ENCODE measurements around the gene BEAN1.

BEAN1 gene

GRCh38 chr16:66418165-66418962, 8.7 kb upstream of the BEAN1 start:
- H3K4me3 ChIP-seq (ENCODE audit: low read depth in 1 of 5, low read length in 5 of 5) = no peak overlapping the region
- peaks cover 0 to 2% (median 0%) of the 10 kb centered on the region in 5 donors for H3K9me3 ChIP-seq (ENCODE audit: control insufficient read depth in 5 of 5, low read length in 5 of 5)
- no peak overlapping the region for H3K9ac ChIP-seq (ENCODE audit: low read length in 5 of 5)
- H3K36me3 ChIP-seq (ENCODE audit: control insufficient read depth in 5 of 5, insufficient read depth in 5 of 5, low read length in 5 of 5) = no peaks in the 10 kb centered on the region
- peaks cover 0 to 7% (median 0%) of the 10 kb centered on the region in 5 donors for H3K4me1 ChIP-seq (ENCODE audit: control insufficient read depth in 5 of 5, insufficient read depth in 5 of 5, low read length in 5 of 5)
- H3K27me3 ChIP-seq (ENCODE audit: control insufficient read depth in 5 of 5, insufficient read depth in 4 of 5, low read length in 5 of 5) = peaks cover 0 to 7% (median 2%) of the 10 kb centered on the region in 5 donors
- no peak overlapping the region for H3K27ac ChIP-seq (ENCODE audit: low read depth, low read length)

- Histone ChIP-seq H3K9ac (ENCODE audit: low read length in 5 of 5) (no peak overlapping the region), H3K9me3 (ENCODE audit: control insufficient read depth in 5 of 5, low read length in 5 of 5) (peaks cover 0 to 2% (median 0%) of the 10 kb centered on the region in 5 donors), H3K4me3 (ENCODE audit: low read depth in 1 of 5, low read length in 5 of 5) (no peak overlapping the region), H3K36me3 (ENCODE audit: control insufficient read depth in 5 of 5, insufficient read depth in 5 of 5, low read length in 5 of 5) (no peaks in the 10 kb centered on the region), H3K27me3 (ENCODE audit: control insufficient read depth in 5 of 5, insufficient read depth in 4 of 5, low read length in 5 of 5) (peaks cover 0 to 7% (median 2%) of the 10 kb centered on the region in 5 donors), H3K4me1 (ENCODE audit: control insufficient read depth in 5 of 5, insufficient read depth in 5 of 5, low read length in 5 of 5) (peaks cover 0 to 7% (median 0%) of the 10 kb centered on the region in 5 donors), H3K27ac (ENCODE audit: low read depth, low read length) (no peak overlapping the region)
These were observed 7.6 kb upstream of the BEAN1 start for GRCh38 chr16:66419527-66419926.

GRCh38 chr16:66420396-66420795, 6.7 kb upstream of the BEAN1 start:
- H3K27ac ChIP-seq (ENCODE audit: low read depth, low read length) = no peak overlapping the region
- H3K4me1 ChIP-seq (ENCODE audit: control insufficient read depth in 5 of 5, insufficient read depth in 5 of 5, low read length in 5 of 5) = peaks cover 0 to 7% (median 0%) of the 10 kb centered on the region in 5 donors
- H3K27me3 ChIP-seq (ENCODE audit: control insufficient read depth in 5 of 5, insufficient read depth in 4 of 5, low read length in 5 of 5) = peaks cover 0 to 11% (median 6%) of the 10 kb centered on the region in 5 donors
- no peaks in the 10 kb centered on the region for H3K36me3 ChIP-seq (ENCODE audit: control insufficient read depth in 5 of 5, insufficient read depth in 5 of 5, low read length in 5 of 5)
- H3K9ac ChIP-seq (ENCODE audit: low read length in 5 of 5) = no peak overlapping the region
- H3K9me3 ChIP-seq (ENCODE audit: control insufficient read depth in 5 of 5, low read length in 5 of 5) = peaks cover 0 to 2% (median 0%) of the 10 kb centered on the region in 5 donors
- H3K4me3 ChIP-seq (ENCODE audit: low read depth in 1 of 5, low read length in 5 of 5) = no peak overlapping the region

- Histone ChIP-seq H3K9ac (ENCODE audit: low read length in 5 of 5) (no peak overlapping the region), H3K4me3 (ENCODE audit: low read depth in 1 of 5, low read length in 5 of 5) (no peak overlapping the region), H3K27me3 (ENCODE audit: control insufficient read depth in 5 of 5, insufficient read depth in 4 of 5, low read length in 5 of 5) (peaks cover 0 to 18% (median 17%) of the 10 kb centered on the region in 5 donors), H3K27ac (ENCODE audit: low read depth, low read length) (no peak overlapping the region), H3K4me1 (ENCODE audit: control insufficient read depth in 5 of 5, insufficient read depth in 5 of 5, low read length in 5 of 5) (peaks cover 0 to 14% (median 8%) of the 10 kb centered on the region in 5 donors), H3K36me3 (ENCODE audit: control insufficient read depth in 5 of 5, insufficient read depth in 5 of 5, low read length in 5 of 5) (no peaks in the 10 kb centered on the region), H3K9me3 (ENCODE audit: control insufficient read depth in 5 of 5, low read length in 5 of 5) (peaks cover 0 to 2% (median 0%) of the 10 kb centered on the region in 5 donors)
These were observed 5.2 kb upstream of the BEAN1 start for GRCh38 chr16:66421891-66422290.

GRCh38 chr16:66422366-66422765, 4.7 kb upstream of the BEAN1 start:
- no peaks in the 10 kb centered on the region for H3K36me3 ChIP-seq (ENCODE audit: control insufficient read depth in 5 of 5, insufficient read depth in 5 of 5, low read length in 5 of 5)
- H3K27ac ChIP-seq (ENCODE audit: low read depth, low read length) = no peak overlapping the region
- peaks cover 0 to 15% (median 8%) of the 10 kb centered on the region in 5 donors for H3K4me1 ChIP-seq (ENCODE audit: control insufficient read depth in 5 of 5, insufficient read depth in 5 of 5, low read length in 5 of 5)
- no peaks in the 10 kb centered on the region for H3K9me3 ChIP-seq (ENCODE audit: control insufficient read depth in 5 of 5, low read length in 5 of 5)
- no peak overlapping the region for H3K9ac ChIP-seq (ENCODE audit: low read length in 5 of 5)
- no peak overlapping the region for H3K4me3 ChIP-seq (ENCODE audit: low read depth in 1 of 5, low read length in 5 of 5)
- peaks cover 0 to 18% (median 17%) of the 10 kb centered on the region in 5 donors for H3K27me3 ChIP-seq (ENCODE audit: control insufficient read depth in 5 of 5, insufficient read depth in 4 of 5, low read length in 5 of 5)

- Histone ChIP-seq H3K27me3 (ENCODE audit: control insufficient read depth in 5 of 5, insufficient read depth in 4 of 5, low read length in 5 of 5) (peaks cover 5 to 26% (median 24%) of the 10 kb centered on the region in 5 donors), H3K9ac (ENCODE audit: low read length in 5 of 5) (no peak overlapping the region), H3K4me1 (ENCODE audit: control insufficient read depth in 5 of 5, insufficient read depth in 5 of 5, low read length in 5 of 5) (peaks cover 0 to 23% (median 16%) of the 10 kb centered on the region in 5 donors), H3K4me3 (ENCODE audit: low read depth in 1 of 5, low read length in 5 of 5) (no peak overlapping the region), H3K36me3 (ENCODE audit: control insufficient read depth in 5 of 5, insufficient read depth in 5 of 5, low read length in 5 of 5) (no peaks in the 10 kb centered on the region), H3K27ac (ENCODE audit: low read depth, low read length) (no peak overlapping the region), H3K9me3 (ENCODE audit: control insufficient read depth in 5 of 5, low read length in 5 of 5) (no peaks in the 10 kb centered on the region)
These were observed 3.9 kb upstream of the BEAN1 start for GRCh38 chr16:66423177-66423576.

- no peak overlapping the region for H3K27ac ChIP-seq (ENCODE audit: low read depth, low read length)
- H3K9me3 ChIP-seq (ENCODE audit: control insufficient read depth in 5 of 5, low read length in 5 of 5) = no peaks in the 10 kb centered on the region
- no peaks in the 10 kb centered on the region for H3K36me3 ChIP-seq (ENCODE audit: control insufficient read depth in 5 of 5, insufficient read depth in 5 of 5, low read length in 5 of 5)
- H3K27me3 ChIP-seq (ENCODE audit: control insufficient read depth in 5 of 5, insufficient read depth in 4 of 5, low read length in 5 of 5) = peaks cover 8 to 33% (median 27%) of the 10 kb centered on the region in 5 donors
- no peak overlapping the region for H3K9ac ChIP-seq (ENCODE audit: low read length in 5 of 5)
- H3K4me3 ChIP-seq (ENCODE audit: low read depth in 1 of 5, low read length in 5 of 5) = no peak overlapping the region
- H3K4me1 ChIP-seq (ENCODE audit: control insufficient read depth in 5 of 5, insufficient read depth in 5 of 5, low read length in 5 of 5) = peaks cover 0 to 27% (median 18%) of the 10 kb centered on the region in 5 donors
These were observed 1.4 kb upstream of the BEAN1 start for GRCh38 chr16:66425651-66426050.

GRCh38 chr16:66426112-66427035, 721 bp upstream of the BEAN1 start:
- Histone ChIP-seq H3K4me3 (ENCODE audit: low read depth in 1 of 5, low read length in 5 of 5) (peak overlapping the region; percentile 51 to 58 (median 54)), H3K9me3 (ENCODE audit: control insufficient read depth in 5 of 5, low read length in 5 of 5) (no peaks in the 10 kb centered on the region), H3K9ac (ENCODE audit: low read length in 5 of 5) (peak overlapping the region in 3 of 5 donors; percentile 42 to 50 (median 48)), H3K27me3 (ENCODE audit: control insufficient read depth in 5 of 5, insufficient read depth in 4 of 5, low read length in 5 of 5) (peaks cover 8 to 33% (median 27%) of the 10 kb centered on the region in 5 donors), H3K36me3 (ENCODE audit: control insufficient read depth in 5 of 5, insufficient read depth in 5 of 5, low read length in 5 of 5) (no peaks in the 10 kb centered on the region), H3K4me1 (ENCODE audit: control insufficient read depth in 5 of 5, insufficient read depth in 5 of 5, low read length in 5 of 5) (peaks cover 0 to 27% (median 18%) of the 10 kb centered on the region in 5 donors), H3K27ac (ENCODE audit: low read depth, low read length) (no peak overlapping the region)

- Histone ChIP-seq H3K27ac (ENCODE audit: low read depth, low read length) (no peak overlapping the region), H3K4me3 (ENCODE audit: low read depth in 1 of 5, low read length in 5 of 5) (peak overlapping the region; percentile 42 to 64 (median 52)), H3K27me3 (ENCODE audit: control insufficient read depth in 5 of 5, insufficient read depth in 4 of 5, low read length in 5 of 5) (peaks cover 8 to 38% (median 27%) of the 10 kb centered on the region in 5 donors), H3K4me1 (ENCODE audit: control insufficient read depth in 5 of 5, insufficient read depth in 5 of 5, low read length in 5 of 5) (peaks cover 0 to 21% (median 18%) of the 10 kb centered on the region in 5 donors), H3K9ac (ENCODE audit: low read length in 5 of 5) (no peak overlapping the region), H3K36me3 (ENCODE audit: control insufficient read depth in 5 of 5, insufficient read depth in 5 of 5, low read length in 5 of 5) (no peaks in the 10 kb centered on the region), H3K9me3 (ENCODE audit: control insufficient read depth in 5 of 5, low read length in 5 of 5) (no peaks in the 10 kb centered on the region)
These were observed 981 bp downstream of the BEAN1 start for GRCh38 chr16:66427871-66428681.

Measured in subcutaneous abdominal adipose tissue (tissue), 5 donors.